RWPE2 (cell line): ENCODE data around the gene SLC6A18.

ENCODE experiments used
- ATAC-seq: fragments of 200-7000 bp; cut with Tn5 transposase; 3 replicates; pipeline ENCODE4 v1.9.1; 2021; ENCODE audit warnings: low read depth
- DNase-seq: peaks from one replicate; pipeline ENCODE4 v3.0.0-alpha.2; 2020; ENCODE audit warnings: low spot score
- H3K27ac ChIP-seq: fragments of 450-650 bp; 2 replicates; pipeline ENCODE4 v1.5.1; 2017; ENCODE audit warnings: mild to moderate bottlenecking; ENCODE audit not compliant: poor library complexity, severe bottlenecking
- H3K27me3 ChIP-seq: fragments of 250-450 bp; sonication (Bioruptor Pico); 2 replicates; pipeline ENCODE4 v1.5.1; 2021; ENCODE audit warnings: mild to moderate bottlenecking, moderate library complexity; ENCODE audit not compliant: insufficient read depth, poor library complexity, severe bottlenecking
- H3K36me3 ChIP-seq: fragments of 250-450 bp; sonication (Bioruptor Pico); 2 replicates; pipeline ENCODE4 v1.5.1; 2020; ENCODE audit warnings: low read depth, mild to moderate bottlenecking, moderate library complexity
- H3K4me1 ChIP-seq: fragments of 250-450 bp; sonication (Bioruptor Pico); 2 replicates; pipeline ENCODE4 v1.5.1; 2021; ENCODE audit warnings: mild to moderate bottlenecking, moderate library complexity; ENCODE audit not compliant: insufficient read depth, poor library complexity, severe bottlenecking
- H3K4me3 ChIP-seq: fragments of 250-450 bp; sonication (Bioruptor Pico); 2 replicates; pipeline ENCODE4 v1.5.1; 2021; ENCODE audit warnings: mild to moderate bottlenecking, moderate library complexity; ENCODE audit not compliant: severe bottlenecking
- H3K9me3 ChIP-seq: fragments of 250-450 bp; sonication (Bioruptor Pico); 2 replicates; pipeline ENCODE4 v1.5.1; 2021; ENCODE audit warnings: mild to moderate bottlenecking, moderate library complexity; ENCODE audit not compliant: severe bottlenecking
- CTCF ChIP-seq: fragments of 450-650 bp; IDR thresholded peaks from one replicate; pipeline ENCODE4 v1.5.1; 2017; ENCODE audit warnings: mild to moderate bottlenecking, moderate library complexity; ENCODE audit not compliant: poor library complexity, severe bottlenecking

SLC6A18 gene

GRCh38 chr5:1195439-1195838 is 29.7 kb upstream of the SLC6A18 start:
- ATAC-seq, result no peak
- H3K4me1 ChIP-seq, result no peaks in the 10 kb centered on the region

GRCh38 chr5:1195916-1196315 is 29.3 kb upstream of the SLC6A18 start:
- peak; percentile 67 for DNase-seq
- no peak for ATAC-seq

More at GRCh38 chr5:1195439-1195838, 29.7 kb upstream of the SLC6A18 start:
- Histone ChIP-seq H3K27ac (no peak overlapping the region), H3K9me3 (no peaks in the 10 kb centered on the region), H3K36me3 (no peaks in the 10 kb centered on the region), H3K4me3 (no peak overlapping the region), H3K27me3 (peaks cover 5% of the 10 kb centered on the region)
- no peak for TF ChIP-seq CTCF
- DNase-seq, result peak; percentile 38

GRCh38 chr5:1196562-1196961 is 28.6 kb upstream of the SLC6A18 start:
- ATAC-seq (no peak), DNase-seq (peak; percentile 7)
- Histone ChIP-seq H3K27me3 (peaks cover 12% of the 10 kb centered on the region), H3K9me3 (no peaks in the 10 kb centered on the region), H3K27ac (no peak overlapping the region), H3K4me1 (no peaks in the 10 kb centered on the region), H3K36me3 (no peaks in the 10 kb centered on the region), H3K4me3 (no peak overlapping the region)
- TF ChIP-seq CTCF, result no peak

More at GRCh38 chr5:1195916-1196315, 29.3 kb upstream of the SLC6A18 start:
- no peak for TF ChIP-seq CTCF
- Histone ChIP-seq H3K4me1 (no peaks in the 10 kb centered on the region), H3K9me3 (no peaks in the 10 kb centered on the region), H3K4me3 (no peak overlapping the region), H3K36me3 (no peaks in the 10 kb centered on the region), H3K27ac (no peak overlapping the region), H3K27me3 (peaks cover 7% of the 10 kb centered on the region)

- Histone ChIP-seq H3K4me3 (no peak overlapping the region), H3K36me3 (no peaks in the 10 kb centered on the region), H3K9me3 (no peaks in the 10 kb centered on the region), H3K4me1 (no peaks in the 10 kb centered on the region), H3K27ac (no peak overlapping the region), H3K27me3 (peaks cover 12% of the 10 kb centered on the region)
- ATAC-seq (no peak), DNase-seq (peak; percentile 38)
- TF ChIP-seq CTCF, result no peak
Observed at GRCh38 chr5:1197876-1198666, 27.1 kb upstream of the SLC6A18 start.

- ATAC-seq, result no peak
- Histone ChIP-seq H3K4me1 (no peaks in the 10 kb centered on the region), H3K4me3 (no peak overlapping the region), H3K27ac (no peak overlapping the region), H3K9me3 (no peaks in the 10 kb centered on the region), H3K27me3 (peaks cover 17% of the 10 kb centered on the region), H3K36me3 (no peaks in the 10 kb centered on the region)
- no peak for TF ChIP-seq CTCF
- DNase-seq, result no peak
Observed at GRCh38 chr5:1199340-1199648, 25.9 kb upstream of the SLC6A18 start.
